VCaP (cell line): ENCODE data around the gene LPAR2.
A peak's percentile ranks its signal among the peaks of the same experiment; 100 is the strongest.

ENCODE experiments used
- H3K27ac ChIP-seq: fragments of 450-650 bp; 2 replicates; pipeline ENCODE4 v1.5.1; 2017
- CTCF ChIP-seq: fragments of 450-650 bp; conservative IDR thresholded peaks from 2 replicates; pipeline ENCODE4 v1.5.1; 2017; ENCODE audit warnings: mild to moderate bottlenecking, moderate library complexity

Gene LPAR2

GRCh38 chr19:19643158-19644053 lies 15.4 kb upstream of the LPAR2 start, which contains the start of gene GMIP:
GMIP (minus strand) TSS chr19:19643657; CDS start chr19:19643529, 128 bp downstream.
- peak; percentile 75 for TF ChIP-seq CTCF
- H3K27ac ChIP-seq: peak within 1 kb of the TSS; percentile 54; the same call in 1 of the 2 replicates

- TF ChIP-seq CTCF: no peak
- H3K27ac ChIP-seq: peak overlapping the region; percentile 54; the same call in 1 of the 2 replicates
Observed at GRCh38 chr19:19642506-19643157, 14.6 kb upstream of the LPAR2 start.

GRCh38 chr19:19637523-19638251 lies 9.7 kb upstream of the LPAR2 start:
- no peak for TF ChIP-seq CTCF
- no peak overlapping the region for H3K27ac ChIP-seq

- no peak for TF ChIP-seq CTCF
- H3K27ac ChIP-seq: no peak overlapping the region
Observed at GRCh38 chr19:19637186-19637522, 9.1 kb upstream of the LPAR2 start.

- no peak overlapping the region for H3K27ac ChIP-seq
Observed at GRCh38 chr19:19636573-19637185, 8.7 kb upstream of the LPAR2 start.

GRCh38 chr19:19635313-19635702 lies 7.3 kb upstream of the LPAR2 start:
- no peak for TF ChIP-seq CTCF
- no peak overlapping the region for H3K27ac ChIP-seq

More at GRCh38 chr19:19636573-19637185, 8.7 kb upstream of the LPAR2 start:
- no peak for TF ChIP-seq CTCF
